ENCODE data around the gene KRT5. TPM values are rescaled to one million over a fixed set of nuclear protein-coding genes. Genes with fewer than 3 reads are reported as not detected.

KRT5 gene
- total RNA-seq, 6 experiments from 2014 or later, result not detected

- Mint-ChIP-seq H3K27me3 (ENCODE audit: insufficient read depth) (peaks cover 48% of the 10 kb centered on the region), H3K4me3 (no peak overlapping the region), H3K27ac (no peak overlapping the region), H3K9me3 (peaks cover 3% of the 10 kb centered on the region), H3K36me3 (ENCODE audit: low read depth) (no peaks in the 10 kb centered on the region), H3K4me1 (ENCODE audit: low read depth) (no peaks in the 10 kb centered on the region; the same call in 1 of the 2 replicates)
- TF ChIP-seq CTCF (IDR thresholded peaks at IDR 0.05), result no peak
- no peak for DNase-seq
Measured at GRCh38 chr12:52515927-52516831, 4.0 kb downstream of the KRT5 start.

- no peaks in the 10 kb centered on the region for H3K4me1 Mint-ChIP-seq (ENCODE audit: low read depth)
- no peak overlapping the region for H3K27ac Mint-ChIP-seq
- no peak overlapping the region for H3K4me3 Mint-ChIP-seq
- no peaks in the 10 kb centered on the region for H3K36me3 Mint-ChIP-seq (ENCODE audit: low read depth)
- H3K9me3 Mint-ChIP-seq, result peaks cover 8% of the 10 kb centered on the region
- no peak for TF ChIP-seq CTCF (IDR thresholded peaks at IDR 0.05)
- no peak for DNase-seq
- H3K27me3 Mint-ChIP-seq (ENCODE audit: insufficient read depth), result peaks cover 45% of the 10 kb centered on the region
Measured at GRCh38 chr12:52515319-52515646, 4.9 kb downstream of the KRT5 start.

GRCh38 chr12:52514471-52515318, 5.5 kb downstream of the KRT5 start:
- DNase-seq, result no peak
- Mint-ChIP-seq H3K27me3 (ENCODE audit: insufficient read depth) (peaks cover 47% of the 10 kb centered on the region), H3K4me1 (ENCODE audit: low read depth) (no peaks in the 10 kb centered on the region), H3K27ac (no peak overlapping the region), H3K36me3 (ENCODE audit: low read depth) (no peaks in the 10 kb centered on the region), H3K4me3 (no peak overlapping the region), H3K9me3 (peaks cover 10% of the 10 kb centered on the region)
- TF ChIP-seq CTCF (IDR thresholded peaks at IDR 0.05), result no peak

- peaks cover 41% of the 10 kb centered on the region for H3K27me3 Mint-ChIP-seq (ENCODE audit: insufficient read depth)
- no peak for TF ChIP-seq CTCF (IDR thresholded peaks at IDR 0.05)
- no peaks in the 10 kb centered on the region for H3K4me1 Mint-ChIP-seq (ENCODE audit: low read depth)
- DNase-seq, result no peak
- H3K36me3 Mint-ChIP-seq (ENCODE audit: low read depth), result no peaks in the 10 kb centered on the region
- no peak overlapping the region for H3K27ac Mint-ChIP-seq
- H3K4me3 Mint-ChIP-seq, result no peak overlapping the region
- peaks cover 10% of the 10 kb centered on the region for H3K9me3 Mint-ChIP-seq
Measured at GRCh38 chr12:52513736-52514135, 6.5 kb downstream of the KRT5 start.

GRCh38 chr12:52508211-52508610, 12.0 kb downstream of the KRT5 start:
- TF ChIP-seq CTCF (IDR thresholded peaks at IDR 0.05), result no peak
- Mint-ChIP-seq H3K27ac (no peak overlapping the region), H3K4me1 (ENCODE audit: low read depth) (no peaks in the 10 kb centered on the region), H3K27me3 (ENCODE audit: insufficient read depth) (peaks cover 17% of the 10 kb centered on the region), H3K36me3 (ENCODE audit: low read depth) (no peaks in the 10 kb centered on the region), H3K9me3 (peaks cover 10% of the 10 kb centered on the region), H3K4me3 (no peak overlapping the region)
- no peak for DNase-seq
